Stimulated activated naive CD8-positive, alpha-beta T cell treated with anti-CD3 and anti-CD28 coated beads, Interleukin-15, Interleukin-2, amounts not matched to agents 100 ng/mL and 50 ng/mL, for 24 hours (primary cell): ENCODE results near the gene PAX8.

Experiments
- H3K27ac Mint-ChIP-seq: one replicate; pipeline ENCODE4 v1.8.0; 2021; ENCODE audit warnings: mild to moderate bottlenecking, mixed read lengths
- H3K27me3 Mint-ChIP-seq: one replicate; pipeline ENCODE4 v1.8.0; 2021; ENCODE audit warnings: mixed read lengths
- H3K36me3 Mint-ChIP-seq: one replicate; pipeline ENCODE4 v1.8.0; 2021; ENCODE audit warnings: low read depth, mixed read lengths
- H3K4me1 Mint-ChIP-seq: one replicate; pipeline ENCODE4 v1.8.0; 2021; ENCODE audit warnings: low read depth, mixed read lengths
- H3K4me3 Mint-ChIP-seq: one replicate; pipeline ENCODE4 v1.8.0; 2021; ENCODE audit warnings: mild to moderate bottlenecking, mixed read lengths
- H3K9me3 Mint-ChIP-seq: one replicate; pipeline ENCODE4 v1.8.0; 2021; ENCODE audit warnings: mixed read lengths

PAX8 gene

GRCh38 chr2:113192459-113193100 is 86.1 kb downstream of the PAX8 start:
- Mint-ChIP-seq H3K27ac (peak overlapping the region; percentile 11), H3K4me1 (peaks cover 33% of the 10 kb centered on the region), H3K36me3 (peaks cover 82% of the 10 kb centered on the region)

GRCh38 chr2:113190871-113191270 is 87.8 kb downstream of the PAX8 start:
- Mint-ChIP-seq H3K27me3 (no peaks in the 10 kb centered on the region), H3K27ac (peak overlapping the region; percentile 21), H3K36me3 (peaks cover 79% of the 10 kb centered on the region), H3K4me1 (peaks cover 41% of the 10 kb centered on the region), H3K9me3 (no peaks in the 10 kb centered on the region), H3K4me3 (no peak overlapping the region)

More at GRCh38 chr2:113192459-113193100, 86.1 kb downstream of the PAX8 start:
- Mint-ChIP-seq H3K27me3 (no peaks in the 10 kb centered on the region), H3K4me3 (no peak overlapping the region), H3K9me3 (no peaks in the 10 kb centered on the region)

- Mint-ChIP-seq H3K27me3 (no peaks in the 10 kb centered on the region), H3K4me3 (no peak overlapping the region), H3K27ac (peak overlapping the region; percentile 63), H3K9me3 (no peaks in the 10 kb centered on the region), H3K36me3 (peaks cover 71% of the 10 kb centered on the region), H3K4me1 (peaks cover 59% of the 10 kb centered on the region)
Observed at GRCh38 chr2:113187771-113188170, 91.0 kb downstream of the PAX8 start.

- peaks cover 77% of the 10 kb centered on the region for H3K36me3 Mint-ChIP-seq
- H3K27ac Mint-ChIP-seq = no peak overlapping the region
- H3K4me1 Mint-ChIP-seq = peaks cover 72% of the 10 kb centered on the region
- no peaks in the 10 kb centered on the region for H3K27me3 Mint-ChIP-seq
- no peak overlapping the region for H3K4me3 Mint-ChIP-seq
- no peaks in the 10 kb centered on the region for H3K9me3 Mint-ChIP-seq
Observed at GRCh38 chr2:113186433-113186796, 92.3 kb downstream of the PAX8 start.

GRCh38 chr2:113185664-113186432 is 92.9 kb downstream of the PAX8 start:
- H3K4me1 Mint-ChIP-seq = peaks cover 77% of the 10 kb centered on the region
- H3K9me3 Mint-ChIP-seq = no peaks in the 10 kb centered on the region
- no peaks in the 10 kb centered on the region for H3K27me3 Mint-ChIP-seq
- H3K4me3 Mint-ChIP-seq = no peak overlapping the region
- H3K27ac Mint-ChIP-seq = no peak overlapping the region
- H3K36me3 Mint-ChIP-seq = peaks cover 77% of the 10 kb centered on the region

- Mint-ChIP-seq H3K36me3 (peaks cover 76% of the 10 kb centered on the region), H3K27ac (peak overlapping the region; percentile 81), H3K9me3 (no peaks in the 10 kb centered on the region), H3K4me1 (peaks cover 83% of the 10 kb centered on the region), H3K27me3 (no peaks in the 10 kb centered on the region), H3K4me3 (no peak overlapping the region)
Observed at GRCh38 chr2:113184531-113185230, 94.0 kb downstream of the PAX8 start.

GRCh38 chr2:113183703-113184102 is 95.0 kb downstream of the PAX8 start:
- no peaks in the 10 kb centered on the region for H3K9me3 Mint-ChIP-seq
- H3K4me1 Mint-ChIP-seq = peaks cover 84% of the 10 kb centered on the region
- no peaks in the 10 kb centered on the region for H3K27me3 Mint-ChIP-seq
- peak overlapping the region; percentile 47 for H3K4me3 Mint-ChIP-seq
- H3K27ac Mint-ChIP-seq = peak overlapping the region; percentile 72
- H3K36me3 Mint-ChIP-seq = peaks cover 76% of the 10 kb centered on the region

GRCh38 chr2:113183264-113183663 is 95.5 kb downstream of the PAX8 start:
- no peaks in the 10 kb centered on the region for H3K9me3 Mint-ChIP-seq
- peak overlapping the region; percentile 47 for H3K4me3 Mint-ChIP-seq
- no peak overlapping the region for H3K27ac Mint-ChIP-seq
- no peaks in the 10 kb centered on the region for H3K27me3 Mint-ChIP-seq
- H3K36me3 Mint-ChIP-seq = peaks cover 79% of the 10 kb centered on the region
- H3K4me1 Mint-ChIP-seq = peaks cover 88% of the 10 kb centered on the region

- no peak overlapping the region for H3K4me3 Mint-ChIP-seq
Observed at GRCh38 chr2:113182471-113183260, 96.1 kb downstream of the PAX8 start.

GRCh38 chr2:113181258-113182051 is 97.3 kb downstream of the PAX8 start:
- H3K4me1 Mint-ChIP-seq = peaks cover 91% of the 10 kb centered on the region
- peaks cover 85% of the 10 kb centered on the region for H3K36me3 Mint-ChIP-seq

More at GRCh38 chr2:113182471-113183260, 96.1 kb downstream of the PAX8 start:
- Mint-ChIP-seq H3K36me3 (peaks cover 81% of the 10 kb centered on the region), H3K4me1 (peaks cover 88% of the 10 kb centered on the region), H3K27me3 (no peaks in the 10 kb centered on the region), H3K9me3 (no peaks in the 10 kb centered on the region), H3K27ac (peak overlapping the region; percentile 75)

GRCh38 chr2:113180131-113180946 is 98.4 kb downstream of the PAX8 start:
- H3K27ac Mint-ChIP-seq = peak overlapping the region; percentile 83
- H3K4me3 Mint-ChIP-seq = peak overlapping the region; percentile 63
- no peaks in the 10 kb centered on the region for H3K27me3 Mint-ChIP-seq
- H3K4me1 Mint-ChIP-seq = peaks cover 88% of the 10 kb centered on the region
- H3K9me3 Mint-ChIP-seq = no peaks in the 10 kb centered on the region
- H3K36me3 Mint-ChIP-seq = peaks cover 79% of the 10 kb centered on the region

More at GRCh38 chr2:113181258-113182051, 97.3 kb downstream of the PAX8 start:
- H3K4me3 Mint-ChIP-seq = peak overlapping the region; percentile 43
- H3K9me3 Mint-ChIP-seq = no peaks in the 10 kb centered on the region
- H3K27ac Mint-ChIP-seq = peak overlapping the region; percentile 75
- no peaks in the 10 kb centered on the region for H3K27me3 Mint-ChIP-seq

GRCh38 chr2:113179446-113180045 is 99.2 kb downstream of the PAX8 start:
- Mint-ChIP-seq H3K27me3 (no peaks in the 10 kb centered on the region), H3K27ac (peak overlapping the region; percentile 81), H3K36me3 (peaks cover 77% of the 10 kb centered on the region), H3K9me3 (no peaks in the 10 kb centered on the region), H3K4me1 (peaks cover 85% of the 10 kb centered on the region), H3K4me3 (peak overlapping the region; percentile 91)

- peaks cover 74% of the 10 kb centered on the region for H3K36me3 Mint-ChIP-seq
- no peaks in the 10 kb centered on the region for H3K9me3 Mint-ChIP-seq
- peak overlapping the region; percentile 91 for H3K4me3 Mint-ChIP-seq
- H3K4me1 Mint-ChIP-seq = peaks cover 82% of the 10 kb centered on the region
- no peaks in the 10 kb centered on the region for H3K27me3 Mint-ChIP-seq
- peak overlapping the region; percentile 81 for H3K27ac Mint-ChIP-seq
Observed at GRCh38 chr2:113178891-113179290, 99.8 kb downstream of the PAX8 start.
